ENCODE results near the gene PMAIP1.

- TF ChIP-seq, protein P1, sequence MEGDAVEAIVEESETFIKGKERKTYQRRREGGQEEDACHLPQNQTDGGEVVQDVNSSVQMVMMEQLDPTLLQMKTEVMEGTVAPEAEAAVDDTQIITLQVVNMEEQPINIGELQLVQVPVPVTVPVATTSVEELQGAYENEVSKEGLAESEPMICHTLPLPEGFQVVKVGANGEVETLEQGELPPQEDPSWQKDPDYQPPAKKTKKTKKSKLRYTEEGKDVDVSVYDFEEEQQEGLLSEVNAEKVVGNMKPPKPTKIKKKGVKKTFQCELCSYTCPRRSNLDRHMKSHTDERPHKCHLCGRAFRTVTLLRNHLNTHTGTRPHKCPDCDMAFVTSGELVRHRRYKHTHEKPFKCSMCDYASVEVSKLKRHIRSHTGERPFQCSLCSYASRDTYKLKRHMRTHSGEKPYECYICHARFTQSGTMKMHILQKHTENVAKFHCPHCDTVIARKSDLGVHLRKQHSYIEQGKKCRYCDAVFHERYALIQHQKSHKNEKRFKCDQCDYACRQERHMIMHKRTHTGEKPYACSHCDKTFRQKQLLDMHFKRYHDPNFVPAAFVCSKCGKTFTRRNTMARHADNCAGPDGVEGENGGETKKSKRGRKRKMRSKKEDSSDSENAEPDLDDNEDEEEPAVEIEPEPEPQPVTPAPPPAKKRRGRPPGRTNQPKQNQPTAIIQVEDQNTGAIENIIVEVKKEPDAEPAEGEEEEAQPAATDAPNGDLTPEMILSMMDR (IDR thresholded peaks at IDR 0.05) = no peak
- no peak for TF ChIP-seq ZFX (IDR thresholded peaks at IDR 0.05; ENCODE audit: borderline replicate concordance)
These were observed 29.1 kb upstream of the PMAIP1 start for GRCh38 chr18:59870623-59871130.
